Measurements from ENCODE around the gene ASCC3. TPM values are rescaled to one million over a fixed set of nuclear protein-coding genes. Genes with fewer than 3 reads are reported as not detected.

ASCC3 gene
- total and polyA plus RNA-seq, 2 donors (not counting 1 experiment from before 2014, with no cell fraction given) = 9.0 to 42.3 TPM

DNA sequence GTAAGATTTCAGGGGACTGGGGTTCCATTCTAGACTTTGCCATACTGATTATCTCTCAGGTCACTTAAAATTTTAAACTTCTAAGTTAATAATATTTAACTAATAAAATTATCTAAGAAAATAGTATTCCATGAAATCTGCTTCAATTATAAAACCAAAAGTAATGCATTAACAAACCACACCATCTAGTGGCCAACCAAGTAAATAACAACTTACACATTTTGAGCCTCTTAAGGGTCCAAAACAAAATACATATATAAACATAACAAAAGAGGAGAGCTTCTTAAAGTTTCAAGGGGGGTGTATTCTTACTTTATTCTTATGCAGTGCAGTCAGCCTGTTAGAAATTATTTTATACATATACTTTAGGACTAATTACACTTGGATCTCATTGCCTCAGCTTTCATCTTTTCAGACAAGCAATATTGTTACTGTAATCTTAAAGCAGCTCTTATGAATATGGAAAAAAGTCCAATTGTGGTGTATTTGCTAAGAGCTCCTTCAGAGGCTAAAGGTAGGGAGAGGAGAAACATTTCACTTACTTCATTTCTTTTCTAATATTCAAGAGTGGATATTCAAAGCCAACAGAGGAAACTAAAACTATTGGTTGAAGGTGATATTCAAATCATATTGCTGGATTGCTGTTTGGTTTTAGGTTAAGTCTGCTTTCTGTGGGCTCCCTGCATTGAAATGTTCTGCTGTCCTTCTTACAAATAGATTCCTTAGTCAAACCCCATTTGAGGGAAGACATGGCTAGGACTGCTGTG, 216.7 kb downstream of the ASCC3 start:
- H3K27ac Mint-ChIP-seq = no peak overlapping the region
- intact Hi-C loops (cut with micrococcal nuclease) = loop anchor here (2.0 kb wide), 1 partner anchor 548 kb away; no protein-coding TSS in a partner anchor
- ChIA-PET CTCF (interaction anchor here (0.6 to 2.3 kb wide), 10 partner anchors 11 to 796 kb away, joined by 3 to 13 read pairs (median 4); no protein-coding TSS in a partner anchor), POLR2A (no interaction called here)
- DNase-seq = peak; percentile 30
- H2AFZ ChIP-seq (ENCODE audit: insufficient read depth, low read depth, low read length, poor library complexity, severe bottlenecking) = no peak overlapping the region
- no peak overlapping the region for H3K9ac ChIP-seq (ENCODE audit: low read length)
- peaks cover 5% of the 10 kb centered on the region for H3K4me1 Mint-ChIP-seq
- no peaks in the 10 kb centered on the region for H3K9me3 ChIP-seq (ENCODE audit: control extremely low read depth in 1 of 3, control insufficient read depth in 2 of 3, insufficient read depth in 1 of 3, low read length in 2 of 3)
- no peaks in the 10 kb centered on the region for H3K27me3 Mint-ChIP-seq
- H3K36me3 ChIP-seq (replicated peaks in 1 of 2; ENCODE audit: control extremely low read depth in 1 of 2, control insufficient read depth in 1 of 2, extremely low read depth in 1 of 2, insufficient read depth in 2 of 2, low read length in 1 of 2) = peaks cover 0 to 1% of the 10 kb centered on the region in 2 experiments
- H3K4me2 ChIP-seq (replicated peaks; ENCODE audit: low read depth, low read length, poor library complexity, severe bottlenecking) = no peak overlapping the region
- TF ChIP-seq EZH2 (IDR thresholded peaks at IDR 0.05; ENCODE audit: borderline replicate concordance, insufficient read depth, low read depth, low read length, poor library complexity, severe bottlenecking) = no peak
- TF ChIP-seq, protein P1, sequence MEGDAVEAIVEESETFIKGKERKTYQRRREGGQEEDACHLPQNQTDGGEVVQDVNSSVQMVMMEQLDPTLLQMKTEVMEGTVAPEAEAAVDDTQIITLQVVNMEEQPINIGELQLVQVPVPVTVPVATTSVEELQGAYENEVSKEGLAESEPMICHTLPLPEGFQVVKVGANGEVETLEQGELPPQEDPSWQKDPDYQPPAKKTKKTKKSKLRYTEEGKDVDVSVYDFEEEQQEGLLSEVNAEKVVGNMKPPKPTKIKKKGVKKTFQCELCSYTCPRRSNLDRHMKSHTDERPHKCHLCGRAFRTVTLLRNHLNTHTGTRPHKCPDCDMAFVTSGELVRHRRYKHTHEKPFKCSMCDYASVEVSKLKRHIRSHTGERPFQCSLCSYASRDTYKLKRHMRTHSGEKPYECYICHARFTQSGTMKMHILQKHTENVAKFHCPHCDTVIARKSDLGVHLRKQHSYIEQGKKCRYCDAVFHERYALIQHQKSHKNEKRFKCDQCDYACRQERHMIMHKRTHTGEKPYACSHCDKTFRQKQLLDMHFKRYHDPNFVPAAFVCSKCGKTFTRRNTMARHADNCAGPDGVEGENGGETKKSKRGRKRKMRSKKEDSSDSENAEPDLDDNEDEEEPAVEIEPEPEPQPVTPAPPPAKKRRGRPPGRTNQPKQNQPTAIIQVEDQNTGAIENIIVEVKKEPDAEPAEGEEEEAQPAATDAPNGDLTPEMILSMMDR (IDR thresholded peaks at IDR 0.05) = peak; percentile 88
- H3K9me3 Mint-ChIP-seq (ENCODE audit: insufficient read depth) = no peaks in the 10 kb centered on the region
- no peak overlapping the region for H3K4me3 Mint-ChIP-seq
- H3K4me3 ChIP-seq (ENCODE audit: control extremely low read depth in 1 of 5, extremely low read depth in 1 of 5, insufficient read depth in 1 of 5, low read depth in 2 of 5, low read length in 4 of 5) = no peak overlapping the region
- no peak for ATAC-seq (ENCODE audit: low read depth)
- no peaks in the 10 kb centered on the region for H3K27me3 ChIP-seq (replicated peaks in 1 of 4; ENCODE audit: control extremely low read depth in 1 of 4, control insufficient read depth in 3 of 4, insufficient read depth in 4 of 4, low read length in 3 of 4)
- no peaks in the 10 kb centered on the region for H4K20me1 ChIP-seq (ENCODE audit: control insufficient read depth, insufficient read depth, low read length, poor library complexity, severe bottlenecking)
- H3K79me2 ChIP-seq (ENCODE audit: control insufficient read depth, insufficient read depth, low read length) = no peaks in the 10 kb centered on the region
- peak overlapping the region in 1 of 2 donors; percentile 3 for H3K27ac ChIP-seq (ENCODE audit: low read length in 2 of 2)
- no peaks in the 10 kb centered on the region for H3K4me1 ChIP-seq (ENCODE audit: control insufficient read depth in 2 of 2, insufficient read depth in 2 of 2, low read length in 2 of 2)

DNA sequence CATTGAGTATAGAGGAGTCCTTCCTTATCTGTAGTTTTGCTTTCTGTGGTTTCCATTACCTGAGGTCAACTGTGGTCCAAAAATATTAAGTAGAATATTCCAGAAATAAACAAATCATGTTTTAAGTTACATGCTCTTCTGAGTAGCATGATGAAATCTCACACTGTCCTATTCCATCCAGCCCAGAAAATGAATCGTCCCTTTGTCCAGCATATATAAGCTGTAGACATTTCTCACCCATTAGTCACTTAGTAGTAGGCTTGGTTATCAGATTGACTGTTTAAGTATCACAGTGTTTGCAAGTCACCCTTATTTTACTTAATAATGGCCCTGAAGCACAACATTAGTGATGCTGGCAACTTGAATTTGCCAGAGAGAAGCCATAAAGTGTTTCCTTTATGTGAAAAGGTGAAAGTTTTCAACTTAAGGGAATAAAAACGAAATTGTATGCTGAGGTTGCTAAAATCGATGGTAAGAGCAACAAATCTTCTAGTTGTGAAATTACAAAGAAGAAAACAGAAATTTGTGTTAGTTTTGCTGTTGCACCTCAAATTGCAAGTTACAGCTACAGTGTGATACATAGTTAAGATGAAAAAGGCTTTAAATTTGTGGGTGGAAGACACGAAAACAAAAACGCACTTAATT, 217.8 kb downstream of the ASCC3 start:
- Histone ChIP-seq H3K4me1 (ENCODE audit: control insufficient read depth in 2 of 2, insufficient read depth in 2 of 2, low read length in 2 of 2) (no peaks in the 10 kb centered on the region), H3K9me3 (ENCODE audit: control extremely low read depth in 1 of 3, control insufficient read depth in 2 of 3, insufficient read depth in 1 of 3, low read length in 2 of 3) (no peaks in the 10 kb centered on the region), H3K79me2 (ENCODE audit: control insufficient read depth, insufficient read depth, low read length) (no peaks in the 10 kb centered on the region), H3K36me3 (replicated peaks in 1 of 2; ENCODE audit: control extremely low read depth in 1 of 2, control insufficient read depth in 1 of 2, extremely low read depth in 1 of 2, insufficient read depth in 2 of 2, low read length in 1 of 2) (peaks cover 0 to 1% of the 10 kb centered on the region in 2 experiments), H3K27me3 (replicated peaks in 1 of 4; ENCODE audit: control extremely low read depth in 1 of 4, control insufficient read depth in 3 of 4, insufficient read depth in 4 of 4, low read length in 3 of 4) (no peaks in the 10 kb centered on the region), H3K4me3 (ENCODE audit: control extremely low read depth in 1 of 5, extremely low read depth in 1 of 5, insufficient read depth in 1 of 5, low read depth in 2 of 5, low read length in 4 of 5) (no peak overlapping the region), H2AFZ (ENCODE audit: insufficient read depth, low read depth, low read length, poor library complexity, severe bottlenecking) (no peak overlapping the region), H3K27ac (ENCODE audit: low read length in 2 of 2) (no peak overlapping the region), H3K4me2 (replicated peaks; ENCODE audit: low read depth, low read length, poor library complexity, severe bottlenecking) (no peak overlapping the region), H3K9ac (ENCODE audit: low read length) (no peak overlapping the region), H4K20me1 (ENCODE audit: control insufficient read depth, insufficient read depth, low read length, poor library complexity, severe bottlenecking) (no peaks in the 10 kb centered on the region)
- no peak for DNase-seq
- no peak overlapping the region for H3K27ac Mint-ChIP-seq
- CTCF ChIA-PET = interaction anchor here (0.6 to 2.3 kb wide), 8 partner anchors 10 to 795 kb away, joined by 3 to 13 read pairs (median 4); no protein-coding TSS in a partner anchor
- TF ChIP-seq, protein P1 (IDR thresholded peaks at IDR 0.05) = no peak
- TF ChIP-seq EZH2 (IDR thresholded peaks at IDR 0.05; ENCODE audit: borderline replicate concordance, insufficient read depth, low read depth, low read length, poor library complexity, severe bottlenecking) = no peak
- intact Hi-C loops (cut with micrococcal nuclease) = no loop called here
- POLR2A ChIA-PET = no interaction called here
- no peak overlapping the region for H3K4me3 Mint-ChIP-seq
- no peaks in the 10 kb centered on the region for H3K27me3 Mint-ChIP-seq
- 100% methylated on average over 2 of the region's 5 CpGs for WGBS (ENCODE audit: insufficient coverage)
- no peaks in the 10 kb centered on the region for H3K9me3 Mint-ChIP-seq (ENCODE audit: insufficient read depth)
- peaks cover 5% of the 10 kb centered on the region for H3K4me1 Mint-ChIP-seq
- ATAC-seq (ENCODE audit: low read depth) = no peak
